Natural killer cell (primary cell): ENCODE measurements around the gene TAPBPL. TPM values are rescaled to one million over a fixed set of nuclear protein-coding genes. Genes with fewer than 3 reads are reported as not detected.

ENCODE experiments used
- ATAC-seq, 3 donors: fragments of 150-1000 bp in 2 of 3; fragments of 200-7000 bp in 1 of 3; cut with Tn5 transposase; 1 replicate in 1 of 3; 2 replicates in 2 of 3; pipeline ENCODE4 v1.10.0; 2021; ENCODE audit warnings: mild to moderate bottlenecking in 2 of 3, moderate library complexity in 2 of 3
- DNase-seq, 2 donors: peaks; one replicate each; pipeline versions ENCODE4 v3.0.0 to v3.0.0-alpha.2; 2013 to 2021; ENCODE audit warnings: mixed read lengths in 1 of 2
- H3K27ac ChIP-seq: one replicate; pipeline ENCODE4 v1.5.1; 2013; ENCODE audit warnings: mild to moderate bottlenecking, low read length
- H3K27me3 ChIP-seq: one replicate; pipeline ENCODE4 v1.6.1; 2013; ENCODE audit warnings: low read length; ENCODE audit not compliant: control insufficient read depth, insufficient read depth
- H3K36me3 ChIP-seq: one replicate; pipeline ENCODE4 v1.6.1; 2013; ENCODE audit warnings: low read length; ENCODE audit not compliant: control insufficient read depth, insufficient read depth
- H3K4me1 ChIP-seq: one replicate; pipeline ENCODE4 v1.6.1; 2013; ENCODE audit warnings: low read length; ENCODE audit not compliant: control insufficient read depth, insufficient read depth
- H3K4me3 ChIP-seq: one replicate; pipeline ENCODE4 v1.5.1; 2013; ENCODE audit warnings: low read length
- H3K9me3 ChIP-seq: one replicate; pipeline ENCODE4 v1.6.1; 2013; ENCODE audit warnings: low read length; ENCODE audit not compliant: control insufficient read depth, insufficient read depth
- H3K27ac Mint-ChIP-seq, 2 donors: one replicate each; pipeline ENCODE4 v1.8.0; 2022; ENCODE audit warnings: mild to moderate bottlenecking in 2 of 2, mixed read lengths in 2 of 2, moderate library complexity in 1 of 2
- H3K27me3 Mint-ChIP-seq, 2 donors: one replicate each; pipeline ENCODE4 v1.8.0; 2022; ENCODE audit warnings: low read depth in 2 of 2, mixed read lengths in 2 of 2
- H3K36me3 Mint-ChIP-seq: one replicate; pipeline ENCODE4 v1.8.0; 2022; ENCODE audit warnings: mixed read lengths
- H3K4me1 Mint-ChIP-seq, 2 donors: one replicate each; pipeline ENCODE4 v1.8.0; 2022; ENCODE audit warnings: mixed read lengths in 2 of 2
- H3K4me3 Mint-ChIP-seq: one replicate; pipeline ENCODE4 v1.8.0; 2022; ENCODE audit warnings: mild to moderate bottlenecking, moderate library complexity, mixed read lengths
- H3K9me3 Mint-ChIP-seq, 2 donors: one replicate each; pipeline ENCODE4 v1.8.0; 2022; ENCODE audit warnings: mixed read lengths in 2 of 2
- CTCF ChIP-seq: fragments of 200-600 bp; IDR thresholded peaks from one replicate; pipeline ENCODE4 v1.8.0; 2022; ENCODE audit warnings: antibody characterized with exemption
- WGBS: methylation state at CpG from one replicate; pipeline ENCODE4 v1.1.7; 2013; ENCODE audit warnings: missing lambda C conversion rate; ENCODE audit not compliant: insufficient coverage; 5-methylcytosine and 5-hydroxymethylcytosine counted together
- intact Hi-C: fragments of 100-400 bp; cut with micrococcal nuclease; formaldehyde crosslinking; loops from one replicate; pipeline ENCODE4 v1.14.2; 2022
- total RNA-seq, 4 donors: library from RNA; stranded (reverse); fragments of 120-200 nt in 1 of 4; gene quantifications; one replicate each; pipeline versions ENCODE4 v1.2.3 to v1.2.4, GENCODE V29; 2013 to 2022

The TAPBPL gene
- total RNA-seq, 3 donors from 2014 or later (not counting 1 experiment from before 2014, with no cell fraction given): 43.0 to 51.4 (median 46.9) TPM

DNA sequence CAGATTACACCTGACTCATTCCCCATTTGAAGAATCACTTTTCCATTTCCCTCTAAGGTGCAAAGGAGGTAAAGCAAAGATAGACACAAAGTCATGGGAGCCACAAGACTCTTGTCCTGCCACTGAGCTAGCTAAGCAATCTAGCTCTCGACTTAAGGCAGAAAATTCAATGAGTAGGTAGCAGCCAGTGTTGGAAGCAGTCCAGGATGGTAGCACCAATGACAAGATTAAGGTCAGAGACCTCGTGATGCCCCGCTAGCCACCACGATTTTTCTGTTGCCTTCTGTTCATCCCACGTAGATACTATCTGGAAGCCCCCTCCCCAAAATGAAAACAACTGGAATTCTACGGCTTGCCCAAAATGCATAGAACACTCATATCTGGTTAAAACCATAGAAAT lies 17.2 kb downstream of the TAPBPL start:
- H3K27me3 Mint-ChIP-seq: no peaks in the 10 kb centered on the region
- peaks cover 50 to 63% of the 10 kb centered on the region in 2 donors for H3K4me1 Mint-ChIP-seq
- no peak for TF ChIP-seq CTCF
- Histone ChIP-seq H3K4me3 (no peak overlapping the region), H3K36me3 (peaks cover 24% of the 10 kb centered on the region), H3K27me3 (no peaks in the 10 kb centered on the region), H3K4me1 (peaks cover 37% of the 10 kb centered on the region), H3K9me3 (no peaks in the 10 kb centered on the region), H3K27ac (no peak overlapping the region)
- H3K9me3 Mint-ChIP-seq: no peaks in the 10 kb centered on the region
- ATAC-seq (no peak), DNase-seq (peak in 1 of 2 donors; percentile 35)
- peak overlapping the region; percentile 95 to 97 for H3K27ac Mint-ChIP-seq
- intact Hi-C loops: no loop called here
- WGBS: 51% methylated on average over 6 of the region's 6 CpGs
- peak overlapping the region; percentile 93 for H3K4me3 Mint-ChIP-seq
- H3K36me3 Mint-ChIP-seq: peaks cover 7% of the 10 kb centered on the region

DNA sequence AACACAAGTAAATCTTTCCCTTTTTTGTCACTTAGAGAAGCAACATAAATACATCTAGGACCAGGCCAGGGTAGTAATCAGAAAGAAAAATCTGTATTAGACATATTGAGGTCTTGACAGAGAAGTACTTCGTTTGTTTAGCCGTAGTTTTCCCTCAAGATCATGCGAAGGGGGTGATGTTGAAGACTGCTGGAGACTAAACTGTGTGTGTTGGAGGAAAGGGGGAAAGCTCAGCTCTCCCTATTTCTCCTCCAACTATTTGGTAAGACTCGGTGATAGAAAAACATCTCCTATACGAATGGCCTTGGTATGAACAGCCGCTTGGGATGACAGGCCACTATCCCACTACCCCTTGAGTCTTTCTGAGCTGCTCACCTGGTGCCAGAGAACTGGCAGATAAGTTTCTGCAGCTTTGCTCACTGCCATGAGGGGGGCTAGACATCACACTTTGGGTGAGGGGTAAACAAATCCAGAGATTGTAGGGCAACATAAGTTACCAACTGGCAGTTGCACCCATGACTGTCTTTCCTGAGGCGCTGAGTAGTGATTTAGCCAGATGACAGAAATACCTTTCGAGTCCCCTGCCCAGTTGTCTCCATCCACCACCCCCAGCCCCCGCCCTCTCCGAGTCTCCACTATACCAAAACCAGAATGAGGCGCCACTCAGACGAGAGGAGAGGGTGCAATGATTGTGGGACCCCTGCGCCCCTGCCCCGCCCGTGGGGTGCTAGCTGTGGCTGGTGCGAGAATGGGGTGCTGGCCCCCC lies 17.9 kb downstream of the TAPBPL start:
- no peaks in the 10 kb centered on the region for H3K27me3 ChIP-seq
- H3K27me3 Mint-ChIP-seq: no peaks in the 10 kb centered on the region
- WGBS: 22% methylated on average over 13 of the region's 16 CpGs
- H3K4me3 ChIP-seq: peak overlapping the region; percentile 94
- peak overlapping the region; percentile 94 for H3K27ac ChIP-seq
- no peaks in the 10 kb centered on the region for H3K9me3 Mint-ChIP-seq
- peak overlapping the region; percentile 95 to 97 for H3K27ac Mint-ChIP-seq
- peaks cover 30% of the 10 kb centered on the region for H3K4me1 ChIP-seq
- H3K9me3 ChIP-seq: no peaks in the 10 kb centered on the region
- DNase-seq: no peak
- H3K4me1 Mint-ChIP-seq: peaks cover 43 to 56% of the 10 kb centered on the region in 2 donors
- H3K36me3 Mint-ChIP-seq: peaks cover 7% of the 10 kb centered on the region
- no peak for ATAC-seq
- H3K4me3 Mint-ChIP-seq: peak overlapping the region; percentile 93
- H3K36me3 ChIP-seq: peaks cover 17% of the 10 kb centered on the region
- no peak for TF ChIP-seq CTCF
- intact Hi-C loops: loop anchor here (1.0 to 2.0 kb wide), 3 partner anchors 17 to 65 kb away; partner anchors contain the start of genes GAPDH, NCAPD2 and TAPBPL

DNA sequence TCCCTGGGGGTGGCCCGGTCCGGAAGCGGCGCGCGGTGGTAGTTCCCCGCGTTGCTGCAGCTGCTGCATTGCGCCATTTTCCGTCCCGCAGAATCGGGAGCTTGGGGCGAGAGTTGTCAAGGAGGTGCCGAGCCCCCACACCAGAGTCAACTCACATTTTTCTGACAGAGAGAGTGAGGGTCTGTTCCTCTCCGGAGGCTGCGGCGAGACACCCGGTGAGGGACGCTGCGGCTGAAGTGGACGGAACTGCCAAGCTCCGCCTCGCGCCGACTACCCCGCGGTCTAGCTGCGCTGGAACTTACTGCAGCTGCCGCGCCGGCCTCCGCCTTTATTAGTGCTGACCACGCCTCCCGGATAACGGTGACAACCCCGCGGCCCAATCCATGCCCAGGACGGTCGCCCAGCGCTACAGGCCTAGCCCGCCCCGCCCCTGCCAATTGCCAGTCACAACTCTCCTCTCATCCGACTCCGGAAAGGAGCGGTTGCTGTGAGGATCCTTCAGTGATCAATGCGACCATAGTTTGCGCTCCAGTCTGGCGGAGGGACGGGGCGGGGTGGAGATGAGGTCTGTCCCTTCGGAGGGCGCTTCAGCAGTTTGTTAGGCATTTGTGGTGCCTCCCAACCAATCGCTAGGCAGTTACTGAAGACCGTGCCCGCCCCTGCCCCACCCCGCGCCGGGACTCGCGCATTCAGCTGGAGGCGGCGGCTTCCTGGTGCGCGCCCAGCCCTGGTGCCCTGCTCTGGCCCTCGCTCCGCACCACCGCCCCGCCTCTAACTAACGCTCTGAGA lies 18.7 kb downstream of the TAPBPL start, which contains the start of gene VAMP1:
Gene VAMP1 (minus strand): TSS at position 303 of the 789 bp plus-strand sequence. CDS start 146 bp downstream, at position 157.
- H3K27me3 Mint-ChIP-seq: no peaks in the 10 kb centered on the region
- no peak for TF ChIP-seq CTCF
- no peaks in the 10 kb centered on the region for H3K9me3 Mint-ChIP-seq
- peaks cover 39 to 53% of the 10 kb centered on the region in 2 donors for H3K4me1 Mint-ChIP-seq
- peak; percentile 91 to 97 (median 91) for ATAC-seq
- intact Hi-C loops: loop anchor here (1.0 to 2.0 kb wide), 3 partner anchors 18 to 64 kb away; partner anchors contain the start of genes GAPDH, NCAPD2 and TAPBPL
- H3K27ac Mint-ChIP-seq: peak within 1 kb of the TSS; percentile 95 to 97
- peaks cover 26% of the 10 kb centered on the region for H3K4me1 ChIP-seq
- under 1% methylated on average over 69 of the region's 69 CpGs for WGBS
- peak within 1 kb of the TSS; percentile 93 for H3K4me3 Mint-ChIP-seq
- H3K4me3 ChIP-seq: peak within 1 kb of the TSS; percentile 94
- peaks cover 3% of the 10 kb centered on the region for H3K36me3 Mint-ChIP-seq
- peak within 1 kb of the TSS; percentile 94 for H3K27ac ChIP-seq
- H3K36me3 ChIP-seq: peaks cover 12% of the 10 kb centered on the region
- no peaks in the 10 kb centered on the region for H3K27me3 ChIP-seq
- no peaks in the 10 kb centered on the region for H3K9me3 ChIP-seq
- peak; percentile 95 to 97 for DNase-seq
